ENCODE measurements around the gene GABBR2.
"Not testable (repeated sequence)": the region's sequence is repeated elsewhere in the genome, so short reads cannot be mapped to it uniquely, and the experiment has no call there.

The GABBR2 gene

DNA sequence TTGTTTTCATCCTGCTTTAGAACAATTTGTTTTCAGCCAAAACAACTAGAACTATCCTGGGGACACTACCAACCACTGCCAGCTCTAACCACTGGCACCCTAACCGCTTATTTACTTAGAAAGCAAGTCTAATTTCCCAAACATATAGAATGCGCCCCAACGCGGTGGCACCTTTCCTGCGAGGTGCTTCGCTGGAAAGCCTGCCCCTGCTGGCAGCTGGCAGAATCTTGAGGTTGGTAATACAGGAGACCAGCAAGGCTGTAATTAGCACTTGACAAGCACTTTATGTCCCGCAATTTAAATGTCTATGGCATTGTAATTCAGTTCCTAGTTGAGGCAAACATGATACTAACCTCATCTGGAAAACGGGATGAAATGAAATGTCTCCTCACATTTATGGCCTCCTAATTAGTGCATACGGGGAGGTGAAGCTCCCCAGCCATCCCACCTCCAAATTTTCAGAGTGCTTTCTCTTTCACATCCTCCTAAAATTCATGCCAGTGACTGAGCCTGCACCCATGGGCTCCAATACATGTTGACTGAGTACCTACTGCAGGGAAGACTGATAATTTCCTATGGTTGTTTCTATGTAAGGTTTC, 30.4 kb downstream of the GABBR2 start:
- DNase-seq, result peak; percentile 88

DNA sequence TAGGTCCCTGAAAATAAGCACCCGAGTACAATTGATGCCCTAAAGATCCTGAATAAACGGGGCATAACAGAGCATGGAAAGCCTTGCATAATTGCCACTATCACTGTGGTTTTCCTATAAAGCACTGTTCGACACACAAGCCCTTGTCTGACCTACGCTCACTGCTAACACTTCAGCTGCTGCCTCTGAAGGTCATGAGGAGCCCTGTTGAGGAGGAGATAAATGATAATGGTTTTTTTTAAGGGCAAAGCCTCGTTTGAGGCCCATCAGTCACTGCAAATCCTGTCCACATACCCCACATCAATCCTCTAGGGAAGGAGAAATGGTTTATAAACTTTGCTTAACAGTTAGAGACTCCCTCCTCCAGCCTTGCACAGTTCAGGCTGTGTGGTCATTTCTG, 35.1 kb downstream of the GABBR2 start:
- DNase-seq, result no peak

DNA sequence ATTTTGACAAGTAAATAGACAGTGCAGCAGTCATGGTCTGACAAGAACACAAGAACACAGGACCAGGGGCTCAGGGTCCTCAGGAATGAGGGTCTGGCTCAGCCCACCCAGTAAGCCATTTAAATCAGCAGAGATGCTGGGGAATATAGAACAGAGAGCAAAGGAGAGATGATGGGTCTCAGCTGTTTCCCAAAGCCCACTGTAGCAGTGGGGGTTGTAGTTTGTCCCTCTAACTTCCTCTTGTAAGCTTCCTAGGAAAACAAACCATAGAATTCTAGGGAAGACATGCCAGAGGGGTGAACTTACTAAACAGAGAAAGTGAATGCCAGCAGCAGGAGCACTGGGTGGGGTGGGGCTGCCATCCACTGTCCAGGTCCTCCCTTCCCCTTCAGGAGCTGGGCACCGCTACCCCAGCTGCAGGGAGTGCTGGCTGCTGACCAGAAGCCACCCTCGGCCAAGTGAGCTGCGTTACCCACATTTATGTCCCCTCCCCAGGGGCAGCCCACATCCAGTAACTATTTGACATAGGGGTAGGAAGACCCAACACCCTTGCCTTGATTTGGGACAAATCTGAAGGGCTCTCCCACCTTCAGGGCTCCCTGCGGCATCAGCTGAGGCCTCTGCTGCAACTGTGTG, 41.6 kb downstream of the GABBR2 start:
- no peak for DNase-seq

DNA sequence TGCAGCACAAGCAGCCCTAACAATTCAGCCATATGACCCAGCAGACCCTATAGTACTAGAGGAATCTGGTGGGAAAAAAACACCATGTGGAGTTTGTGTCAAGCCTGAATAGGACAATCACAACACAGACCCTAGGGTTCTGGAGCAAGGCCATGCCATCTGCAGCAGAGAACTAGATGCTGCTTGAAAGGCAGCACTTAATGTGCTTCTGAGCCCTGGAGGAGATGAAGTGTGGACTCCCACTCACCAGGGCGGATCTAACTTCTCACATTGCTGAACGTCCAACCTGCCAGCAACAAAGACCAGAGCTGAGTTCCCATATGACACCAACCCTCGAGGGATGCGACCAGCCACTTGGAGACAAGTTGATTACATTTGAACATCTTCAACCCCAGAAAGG, 43.2 kb downstream of the GABBR2 start:
- no peak for DNase-seq

DNA sequence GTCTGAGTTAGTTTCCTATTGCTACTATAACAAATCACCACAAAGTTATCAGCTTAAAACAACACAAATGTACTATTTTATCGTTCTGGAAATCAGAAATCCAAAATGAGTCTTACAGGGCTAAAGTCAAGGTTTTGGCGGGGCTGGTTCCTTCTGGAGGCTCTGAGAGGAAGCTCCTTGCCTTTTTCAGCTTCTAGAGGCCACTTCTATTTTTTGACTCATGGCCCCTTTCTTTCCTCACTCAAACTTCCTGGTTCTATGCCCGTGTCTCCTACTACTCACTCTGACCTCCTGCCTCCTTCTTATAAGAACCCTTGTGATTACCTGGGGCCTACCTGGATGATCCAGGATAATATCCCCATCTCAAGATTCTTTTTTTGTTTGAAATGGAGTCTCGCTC, 48.2 kb downstream of the GABBR2 start:
- no peak for DNase-seq

DNA sequence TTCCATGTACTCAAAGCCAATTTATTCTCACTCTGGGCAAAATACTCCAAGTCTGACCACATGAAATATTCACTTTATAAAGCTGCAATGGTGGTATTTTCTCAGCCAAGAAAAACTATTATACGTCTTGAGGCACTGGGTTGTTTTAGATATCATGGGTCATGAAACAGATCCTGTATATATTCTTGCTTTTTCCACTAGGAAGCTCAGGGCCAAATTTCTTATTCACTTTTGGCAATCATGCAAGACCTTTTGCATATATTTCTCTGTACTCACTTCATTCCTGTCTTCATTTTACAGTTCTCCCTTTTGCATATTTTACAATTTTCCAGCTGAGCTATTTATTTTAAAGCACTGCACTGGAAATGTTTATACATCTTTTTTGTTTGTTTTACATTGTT, 49.8 kb downstream of the GABBR2 start:
- no peak for DNase-seq

DNA sequence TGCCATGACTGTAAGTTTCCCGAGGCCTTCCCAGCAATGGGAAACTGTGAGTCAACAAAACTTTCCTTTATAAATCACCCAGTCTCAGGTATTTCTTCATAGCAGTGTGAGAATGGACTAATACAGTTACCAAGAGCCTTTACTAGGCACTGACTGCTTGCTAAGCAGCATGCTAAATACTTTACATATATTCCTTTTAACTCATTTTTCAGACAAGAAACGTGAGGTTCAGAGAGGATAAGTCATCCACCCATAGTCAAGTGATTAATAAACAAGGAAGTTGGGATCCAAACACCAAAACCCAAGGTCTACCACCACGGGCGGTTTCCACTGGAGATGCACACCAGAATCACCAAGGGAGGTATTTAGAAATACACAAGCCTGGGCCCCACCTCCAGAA, 50.8 kb downstream of the GABBR2 start:
- no peak for DNase-seq

DNA sequence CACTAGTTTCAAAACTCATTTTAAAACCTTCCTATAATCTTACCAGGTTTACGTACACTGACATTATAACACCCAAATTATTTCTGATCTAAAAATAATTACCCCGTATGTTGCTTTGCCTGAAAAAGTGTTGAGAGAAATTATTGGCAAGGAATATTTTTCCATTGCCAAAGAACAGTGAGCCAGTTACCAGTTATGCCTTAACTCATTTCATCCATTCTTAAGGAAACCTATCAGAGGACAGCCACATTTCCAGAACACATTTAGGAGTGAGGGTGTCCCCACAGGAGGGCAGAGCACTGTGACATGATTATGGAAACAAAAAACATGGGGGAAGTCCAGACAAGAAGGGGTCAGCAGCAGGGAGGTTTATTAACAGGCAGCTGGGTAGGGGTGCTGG, 52.2 kb downstream of the GABBR2 start:
- DNase-seq, result peak; percentile 52

DNA sequence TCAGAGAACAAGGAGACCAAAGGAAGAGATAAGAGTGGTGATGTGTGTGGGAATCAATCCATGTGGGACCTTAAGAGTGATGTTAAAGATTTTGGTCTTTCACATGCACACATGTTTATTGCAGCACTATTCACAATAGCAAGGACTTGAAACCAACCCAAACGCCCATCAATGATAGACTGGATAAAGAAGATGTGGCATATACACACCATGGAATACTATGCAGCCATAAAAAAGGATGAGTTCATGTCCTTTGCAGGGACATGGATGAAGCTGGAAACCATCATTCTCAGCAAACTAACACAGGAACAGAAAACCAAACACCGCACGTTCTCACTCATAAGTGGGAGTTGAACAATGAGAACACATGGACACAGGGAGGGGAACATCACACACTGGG, 53.3 kb downstream of the GABBR2 start:
- not testable (repeated sequence) for DNase-seq

DNA sequence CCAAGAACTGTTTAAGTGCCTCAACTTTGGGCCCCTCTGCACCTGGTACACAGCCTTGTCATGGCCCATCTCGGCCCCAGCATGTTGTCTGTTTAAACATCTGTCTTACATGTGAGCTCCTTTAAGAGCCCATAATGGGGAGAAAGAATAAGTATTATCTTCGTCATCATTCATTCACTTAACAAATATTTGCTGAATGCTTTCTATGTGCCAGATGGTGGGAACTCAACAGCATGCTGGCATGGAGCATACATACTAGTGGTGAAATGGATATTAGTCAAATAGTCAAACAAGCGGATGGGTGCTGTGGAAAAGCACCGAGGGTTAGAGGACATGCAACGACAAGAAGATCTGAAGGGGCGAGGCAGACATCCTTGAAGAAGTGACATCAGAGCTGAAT, 54.5 kb downstream of the GABBR2 start:
- peak; percentile 100 for DNase-seq

DNA sequence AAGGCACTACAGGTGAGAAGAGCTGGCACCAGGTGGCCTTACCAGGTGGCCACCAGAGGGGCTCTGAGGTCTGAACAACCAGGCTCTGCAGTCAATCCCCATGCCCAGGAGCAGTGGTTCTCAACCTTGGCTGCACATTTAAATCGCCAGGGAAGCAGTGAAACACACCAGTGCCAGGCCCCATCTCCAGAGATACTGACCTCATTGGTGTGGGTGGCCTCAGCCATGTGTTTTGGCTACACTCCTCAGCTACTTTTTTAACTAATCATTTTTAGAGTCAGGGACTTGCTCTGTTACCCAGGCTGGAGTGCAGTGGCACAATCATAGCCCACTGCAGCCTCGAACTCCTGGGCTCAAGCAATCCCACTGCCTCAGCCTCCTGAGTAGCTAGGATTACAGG, 56.0 kb downstream of the GABBR2 start:
- peak; percentile 45 for DNase-seq

DNA sequence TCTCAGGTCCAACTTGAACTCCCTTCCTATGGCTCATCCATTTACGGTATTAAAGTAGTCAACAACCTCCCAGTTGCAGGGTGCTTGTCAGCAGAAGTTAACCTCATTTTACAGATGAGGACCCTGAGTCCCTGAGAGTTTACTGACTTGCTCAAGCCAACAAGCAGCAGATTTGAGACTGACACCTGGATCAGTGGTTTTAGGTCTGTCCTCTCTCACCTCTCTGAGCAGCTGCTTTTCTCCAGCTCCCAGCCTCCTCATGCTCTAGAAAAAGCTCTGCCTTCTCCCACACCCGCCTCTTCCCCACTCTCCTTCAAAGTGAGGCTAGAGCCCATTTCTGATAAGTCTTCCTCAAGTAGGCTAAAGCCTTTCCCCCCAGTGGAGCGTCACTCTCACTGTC, 56.4 kb downstream of the GABBR2 start:
- peak; percentile 46 for DNase-seq

DNA sequence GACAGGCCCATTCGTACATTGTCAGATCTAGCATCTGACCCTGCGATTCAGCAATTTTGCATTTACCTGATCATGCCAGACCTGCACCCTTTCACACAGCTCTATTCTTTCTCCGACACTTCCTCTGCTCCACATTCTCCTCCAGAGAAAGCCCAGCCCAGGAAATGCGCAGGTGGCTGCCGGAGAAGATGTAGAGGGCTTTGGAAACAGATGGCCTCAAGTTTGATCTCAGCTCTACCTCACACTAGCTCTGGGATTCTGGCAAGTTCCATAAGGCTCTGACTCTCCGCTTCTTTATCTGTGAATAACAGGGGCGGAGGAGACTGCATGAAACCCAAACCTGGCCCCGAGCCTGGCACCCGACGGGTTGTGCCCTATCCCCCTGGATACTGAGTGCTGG, 61.5 kb downstream of the GABBR2 start:
- no peak for DNase-seq

DNA sequence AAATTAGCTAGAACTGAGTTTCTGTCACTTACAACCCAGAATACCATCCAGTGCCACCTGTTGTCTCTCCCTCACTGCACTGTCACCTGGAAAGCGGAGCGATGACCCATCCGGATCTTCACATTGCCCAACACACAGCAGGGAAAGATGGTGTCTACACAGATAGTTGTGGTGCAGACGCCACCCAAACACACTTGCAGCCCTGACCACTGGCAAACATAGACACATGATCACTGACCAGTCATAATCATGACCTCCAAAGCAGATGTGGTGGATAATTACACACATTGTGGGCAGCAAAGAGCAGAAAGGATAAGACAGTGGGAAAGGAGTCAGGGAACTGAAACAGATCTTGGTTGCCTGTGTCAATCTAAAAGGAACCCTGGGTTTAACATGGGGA, 64.7 kb downstream of the GABBR2 start:
- DNase-seq, result no peak

DNA sequence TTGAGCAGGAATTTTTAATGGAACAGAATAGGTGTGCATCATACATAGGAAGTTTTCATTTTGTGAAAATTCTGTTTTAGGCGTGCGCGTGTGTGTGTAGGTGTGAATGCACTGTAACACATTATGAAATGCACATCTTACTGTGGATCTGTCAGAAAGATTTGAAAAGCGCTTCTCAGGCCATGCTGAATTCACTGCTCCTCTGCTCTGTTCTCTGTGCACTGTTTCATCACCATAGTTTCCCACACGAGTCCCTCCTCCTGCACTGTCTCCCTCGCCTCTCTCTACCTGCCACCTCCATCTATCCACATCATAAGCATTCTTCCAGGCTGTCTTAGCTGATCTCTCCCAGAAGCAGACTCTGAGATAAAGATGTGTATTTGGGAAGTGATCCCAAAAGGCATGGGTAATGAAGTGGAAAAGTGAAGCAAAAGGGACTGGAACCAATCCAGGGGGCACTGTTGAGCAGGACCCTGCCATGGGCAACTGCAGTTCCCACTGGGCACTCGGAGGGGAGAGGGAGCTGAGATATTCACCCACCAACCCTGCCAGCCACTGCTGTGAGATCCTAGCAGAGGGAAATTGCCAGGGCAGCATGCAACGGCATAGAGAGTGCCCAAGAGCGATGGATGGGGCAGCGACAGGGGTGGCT, 65.9 kb downstream of the GABBR2 start:
- DNase-seq, result peak; percentile 51

DNA sequence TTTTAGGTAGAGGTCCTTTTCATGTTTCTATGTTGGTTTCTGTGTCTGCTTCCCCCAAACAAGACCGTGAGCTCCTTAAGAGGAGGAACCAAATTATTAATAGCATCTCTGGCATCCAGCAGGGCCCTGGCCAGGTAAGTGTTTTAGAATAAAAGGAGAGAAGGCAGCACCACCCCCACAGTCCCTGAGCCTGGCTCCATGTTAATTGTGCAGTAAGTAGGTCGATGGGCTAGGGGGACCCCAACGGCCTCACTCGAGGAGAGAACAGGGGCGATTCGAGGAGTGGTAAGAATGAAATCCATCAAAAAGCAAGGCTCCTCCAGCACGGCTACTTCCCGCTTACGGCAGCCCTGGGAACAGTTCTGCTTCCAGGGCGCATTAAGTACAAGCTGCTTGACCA, 67.0 kb downstream of the GABBR2 start:
- no peak for DNase-seq

DNA sequence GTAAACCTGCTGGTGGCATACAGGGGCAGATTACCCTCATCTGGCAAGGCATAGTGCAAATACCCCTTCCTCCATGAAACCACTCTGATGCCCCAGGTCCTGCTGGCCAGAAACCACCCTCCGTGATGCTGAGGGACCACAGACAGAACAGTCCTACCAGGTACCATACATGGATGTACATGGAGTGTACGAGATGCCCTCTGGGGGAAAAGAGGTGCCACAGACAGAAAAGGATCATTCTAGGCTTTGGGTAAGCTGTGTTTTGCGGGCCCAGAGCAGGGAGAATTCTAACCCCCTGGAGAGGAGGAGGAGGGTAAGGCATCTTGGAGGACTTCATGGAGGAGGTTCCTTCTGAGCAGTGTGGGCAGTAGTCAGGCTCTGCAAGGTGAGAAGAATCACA, 68.3 kb downstream of the GABBR2 start:
- no peak for DNase-seq

DNA sequence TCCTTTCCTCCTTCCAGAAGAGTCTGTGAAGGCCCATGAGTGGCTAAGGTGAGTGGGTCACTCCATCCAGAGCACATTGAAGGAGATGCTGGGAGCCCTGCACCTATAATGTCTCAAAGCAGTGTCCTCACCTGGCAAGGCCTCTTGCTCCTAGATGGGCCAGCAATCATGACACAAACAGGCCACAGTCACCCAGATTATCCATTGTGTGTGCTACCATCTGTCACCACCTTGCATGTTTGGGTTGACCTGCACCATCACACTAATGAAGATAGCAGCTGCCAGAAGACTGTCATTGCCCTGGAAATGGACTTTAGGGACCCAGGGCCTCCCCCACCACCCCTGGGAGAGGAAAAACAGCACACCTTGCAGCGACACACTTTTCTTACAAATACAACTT, 69.6 kb downstream of the GABBR2 start:
- peak; percentile 50 for DNase-seq

DNA sequence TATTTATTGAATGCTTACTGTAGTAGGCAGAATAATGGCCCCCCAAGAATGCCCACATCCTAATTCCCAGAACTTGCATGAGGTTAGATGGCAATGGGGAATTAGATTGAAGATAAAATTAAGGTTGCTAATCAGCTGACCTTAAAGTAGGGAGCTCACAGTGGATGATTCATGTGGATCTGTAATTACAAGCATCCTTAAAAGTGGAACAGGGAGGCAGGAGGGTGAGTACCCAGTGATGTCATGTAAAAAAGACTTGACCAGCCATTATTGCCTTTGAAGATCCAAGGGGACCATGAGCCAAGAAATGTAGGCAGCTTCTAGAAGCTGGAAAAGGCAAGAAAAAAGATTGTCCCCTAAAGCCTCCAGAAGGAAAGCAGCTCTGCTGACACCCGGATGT, 71.4 kb downstream of the GABBR2 start:
- DNase-seq, result no peak

DNA sequence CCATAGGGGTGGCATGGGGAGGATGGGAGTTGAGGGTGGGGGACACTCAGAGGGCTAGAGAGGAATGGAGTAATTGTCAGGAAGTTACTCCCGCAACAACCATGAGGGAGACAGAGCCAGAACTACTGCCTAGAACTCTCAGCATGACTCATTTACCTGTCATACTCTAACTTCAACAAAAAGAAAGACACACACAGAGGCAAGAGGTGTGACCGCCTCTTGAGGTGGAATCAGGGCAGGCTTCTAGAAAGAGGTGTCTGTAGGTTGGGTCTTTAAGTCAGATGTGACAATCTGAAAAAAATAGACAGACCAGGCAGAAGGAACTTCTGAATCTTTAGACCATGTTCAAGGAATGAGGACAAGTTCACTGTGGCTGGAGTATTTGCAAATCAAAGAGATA, 73.4 kb downstream of the GABBR2 start:
- no peak for DNase-seq

DNA sequence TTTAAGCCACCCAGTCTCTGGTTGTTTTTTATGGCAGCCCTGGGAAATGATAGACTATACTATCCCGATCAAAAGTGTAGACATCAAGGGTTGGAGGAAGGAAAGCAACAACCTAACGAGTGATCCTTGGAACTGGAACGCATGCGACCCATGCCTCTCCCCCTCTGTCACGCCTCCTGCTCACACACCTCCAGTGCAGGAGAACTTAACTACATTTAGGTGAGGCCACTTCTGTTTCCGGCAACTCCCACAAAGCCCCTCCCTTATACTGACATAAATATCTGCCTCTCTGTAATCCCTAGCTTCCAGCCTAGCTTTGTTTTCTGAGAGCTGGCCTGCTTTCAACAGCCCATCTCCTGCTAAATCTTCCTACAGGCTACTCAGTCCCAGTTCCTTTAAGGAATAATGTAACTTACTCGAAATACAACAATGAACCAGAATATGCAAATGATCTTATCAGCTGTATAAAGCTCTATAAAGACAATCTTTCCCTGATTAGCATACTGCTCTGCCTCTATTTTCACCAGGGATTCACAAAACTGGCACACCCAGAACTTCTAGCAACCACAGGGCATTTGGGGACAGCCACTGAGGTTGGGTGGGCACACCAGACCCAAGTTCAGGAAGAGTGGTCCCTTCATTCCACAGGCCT, 73.9 kb downstream of the GABBR2 start:
- DNase-seq, result no peak

DNA sequence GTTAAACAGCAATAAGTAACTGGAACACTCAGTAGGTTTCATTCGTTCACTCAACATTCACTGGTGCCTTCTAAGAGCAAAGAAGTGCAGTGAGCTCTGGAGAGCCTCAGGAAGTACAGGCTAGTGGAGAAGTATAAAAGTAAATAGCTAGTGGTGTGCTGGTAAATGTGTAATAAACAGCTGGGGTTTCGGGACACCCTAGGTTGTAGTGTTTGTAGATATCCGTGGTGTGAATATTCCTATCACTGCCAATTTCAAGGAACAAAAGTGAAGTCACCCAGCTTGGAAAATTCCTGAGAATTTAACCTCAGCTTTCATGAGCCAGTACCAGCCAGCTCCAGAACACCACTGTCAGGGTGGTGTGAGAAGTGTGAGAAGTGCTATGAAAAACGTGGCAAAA, 75.9 kb downstream of the GABBR2 start:
- no peak for DNase-seq

DNA sequence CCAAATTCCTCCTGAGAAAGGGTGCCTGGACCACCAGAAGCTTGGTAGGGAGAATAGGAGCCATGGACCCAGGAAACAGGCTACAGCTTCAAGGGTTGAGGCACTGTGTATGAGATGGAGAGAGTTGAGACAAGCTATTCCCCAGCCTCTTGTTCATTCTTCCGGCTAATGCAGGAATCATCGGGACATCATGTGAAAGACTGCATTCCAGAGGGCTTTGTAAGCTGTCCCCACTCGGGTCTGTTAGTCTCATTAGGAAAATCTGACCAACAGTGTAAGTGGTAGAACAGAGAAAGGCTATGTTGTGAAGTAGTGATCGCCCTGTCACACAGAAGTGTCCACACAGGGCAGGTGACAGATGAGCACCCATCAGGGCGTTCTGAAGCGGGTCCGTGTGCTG, 81.4 kb downstream of the GABBR2 start:
- no peak for DNase-seq

DNA sequence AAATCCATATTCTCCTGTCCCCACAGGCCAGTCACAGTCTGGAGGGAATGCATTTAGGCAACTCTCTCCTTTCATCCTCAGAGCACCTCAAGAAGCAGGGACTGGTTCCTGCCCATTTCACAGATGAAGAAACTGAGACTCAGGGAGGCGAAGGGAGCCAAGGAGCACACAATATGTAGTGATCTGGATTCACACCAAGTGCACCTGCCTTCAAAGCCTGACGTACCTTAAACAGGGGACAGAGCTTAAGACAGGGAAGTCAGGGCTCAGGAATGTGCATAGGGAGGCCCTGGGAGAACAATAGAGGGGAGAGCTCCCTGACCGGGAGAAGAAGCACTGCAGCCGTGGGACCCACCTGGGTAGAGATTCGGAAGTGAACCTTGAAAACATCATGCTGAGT, 83.0 kb downstream of the GABBR2 start:
- DNase-seq, result no peak

All from NCI-H69 (cell line).